HG03571 (cell line): ENCODE results near the gene C4orf33.
"Not testable (repeated sequence)": the region's sequence is repeated elsewhere in the genome, so short reads cannot be mapped to it uniquely, and the experiment has no call there.

Experiments used
- ATAC-seq: cut with Tn5 transposase; IDR thresholded peaks from one replicate; pipeline ENCODE4 v1.9.1; 2021; ENCODE audit not compliant: unreplicated experiment

The C4orf33 gene

DNA sequence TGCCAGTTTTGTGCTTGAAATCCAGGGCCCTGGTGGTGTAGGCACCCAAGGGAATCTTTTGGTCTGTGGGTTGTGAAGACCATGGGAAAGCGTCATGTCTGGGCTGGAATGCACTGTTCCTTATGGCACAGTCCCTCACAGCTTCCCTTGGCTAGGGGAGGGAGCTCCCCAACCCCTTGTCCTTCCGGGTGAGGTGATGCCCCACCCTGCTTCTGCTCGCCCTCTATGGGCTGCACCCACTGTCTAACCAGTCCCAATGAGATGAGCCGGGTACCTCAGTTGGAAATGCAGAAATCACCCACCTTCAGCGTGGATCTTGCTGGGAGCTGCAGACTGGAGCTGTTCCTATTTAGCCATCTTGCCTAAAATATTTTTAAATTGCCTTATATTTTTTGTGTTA, 30.7 kb downstream of the C4orf33 start:
- ATAC-seq, result not testable (repeated sequence)

DNA sequence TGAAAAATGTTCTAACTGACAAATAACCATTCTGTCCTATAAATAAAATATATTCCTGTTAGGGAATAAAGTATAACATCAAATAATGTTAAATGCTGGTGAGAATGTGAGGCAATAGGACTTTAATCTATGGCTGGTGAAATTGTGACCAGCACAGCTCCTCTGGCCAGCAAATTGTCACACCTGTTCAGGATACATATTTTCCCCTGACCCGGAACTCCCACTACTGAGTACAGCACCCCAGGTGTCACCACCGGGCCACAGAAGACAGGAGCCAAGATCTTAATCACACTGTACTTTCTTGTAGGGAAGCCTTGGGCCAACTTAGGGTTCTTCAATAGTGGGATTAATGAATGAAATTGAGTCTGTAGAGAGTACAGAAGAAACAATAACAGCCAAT, 33.2 kb downstream of the C4orf33 start:
- ATAC-seq, result no peak

DNA sequence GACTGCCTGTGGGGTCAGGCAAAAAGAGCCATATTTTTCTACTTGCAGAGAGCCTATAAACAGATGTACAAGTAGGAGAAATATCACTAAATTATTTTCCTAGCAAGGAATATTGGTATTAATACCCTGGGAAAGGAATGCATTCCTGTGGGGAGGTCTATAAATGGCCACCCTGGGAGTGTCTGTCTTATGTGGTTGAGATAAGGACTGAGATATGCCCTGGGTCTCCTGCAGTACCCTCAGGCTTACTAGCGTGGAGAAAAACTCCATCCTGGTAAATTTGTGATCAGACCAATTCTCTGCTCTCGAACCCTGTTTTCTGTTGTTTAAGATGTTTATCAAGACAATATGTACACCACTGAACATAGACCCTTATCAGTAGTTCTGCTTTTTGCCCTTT, 35.4 kb downstream of the C4orf33 start:
- no peak for ATAC-seq

DNA sequence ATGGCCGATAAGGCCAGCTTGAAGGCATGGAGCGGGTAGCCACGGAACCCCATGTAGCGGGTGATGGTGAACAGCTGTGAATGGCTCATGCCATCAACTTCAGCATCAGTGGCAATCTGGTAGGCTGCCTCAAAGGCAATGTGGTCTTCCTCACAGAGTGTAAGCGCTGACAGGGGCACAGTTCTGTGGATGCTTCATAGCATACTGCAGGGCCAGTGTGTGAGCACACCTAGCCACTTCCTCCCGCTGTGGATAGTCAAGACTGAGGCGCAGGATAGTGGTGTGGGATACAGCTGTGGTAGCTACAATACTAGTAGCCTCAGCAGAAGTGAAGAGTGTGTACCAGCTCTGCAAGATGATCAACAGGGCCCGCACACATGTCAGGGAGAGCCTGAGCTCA, 40.5 kb downstream of the C4orf33 start:
- ATAC-seq, result no peak

DNA sequence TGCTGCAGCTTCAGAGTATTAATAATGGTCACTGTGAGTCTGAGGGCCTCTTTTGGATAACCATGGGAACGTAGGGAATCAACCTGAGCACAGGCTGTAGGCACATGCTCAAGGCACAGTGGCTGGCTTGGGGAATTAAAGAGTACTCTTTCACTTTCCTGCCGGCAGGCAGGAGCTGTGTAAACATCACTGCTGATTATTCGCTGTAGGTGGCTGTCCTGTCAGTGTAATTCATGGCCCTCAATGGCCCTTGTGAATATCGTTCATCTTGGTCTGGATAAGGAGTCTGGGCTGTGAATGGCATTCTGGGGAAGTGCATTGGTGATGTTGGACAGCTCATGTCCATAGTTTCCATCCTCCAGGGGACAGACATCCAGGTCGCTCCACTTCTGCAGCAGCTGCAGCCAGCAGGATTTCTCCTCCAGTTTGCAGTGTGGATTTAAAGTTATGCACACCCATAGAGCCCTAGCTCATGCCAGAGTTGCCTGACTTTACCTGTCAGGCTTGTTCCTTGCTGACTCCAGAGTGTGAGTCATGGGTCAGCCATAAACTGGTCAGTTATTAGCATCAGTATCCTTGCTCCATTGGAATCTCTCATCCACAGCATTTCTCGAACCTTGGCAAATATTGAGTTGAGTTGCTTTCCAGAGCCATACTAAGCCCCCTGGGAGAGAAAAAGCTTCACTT, 43.0 kb downstream of the C4orf33 start:
- no peak for ATAC-seq

DNA sequence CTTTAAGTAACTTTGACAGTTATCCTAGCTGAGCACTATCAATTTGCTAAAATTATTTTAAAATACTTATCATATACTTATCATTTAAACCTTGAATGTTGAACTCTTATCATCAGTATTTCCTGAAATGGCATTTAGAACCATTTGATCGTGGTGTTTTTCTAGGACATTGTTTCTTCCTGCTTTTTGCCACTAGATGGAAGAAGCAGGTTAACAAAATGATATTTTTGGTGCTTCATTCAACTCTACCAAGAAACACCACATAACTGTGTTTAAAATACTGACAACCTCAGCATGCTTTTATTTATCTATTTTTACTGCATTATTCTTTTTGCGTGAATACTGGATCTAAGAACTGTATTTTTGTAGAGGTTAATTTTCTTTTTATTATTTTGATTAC, 44.6 kb downstream of the C4orf33 start:
- no peak for ATAC-seq

DNA sequence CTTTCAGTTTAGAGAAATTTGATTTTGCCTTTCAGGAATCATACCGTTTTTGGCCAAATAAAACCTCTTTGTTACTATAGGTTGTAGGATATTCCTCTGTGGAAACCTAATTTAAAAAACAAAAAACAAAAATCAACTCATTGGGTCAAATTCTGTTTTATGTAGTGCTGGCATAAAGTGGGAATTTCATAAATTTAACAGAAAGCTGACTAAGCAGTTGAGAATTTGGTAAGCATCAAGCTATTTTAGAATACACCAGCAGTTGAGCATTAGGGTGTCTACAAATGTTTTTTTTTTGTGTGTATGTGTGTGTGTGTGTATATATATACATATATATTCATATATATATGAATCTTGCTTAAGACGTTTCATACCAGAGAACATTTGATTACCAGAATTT, 47.4 kb downstream of the C4orf33 start:
- ATAC-seq, result no peak

DNA sequence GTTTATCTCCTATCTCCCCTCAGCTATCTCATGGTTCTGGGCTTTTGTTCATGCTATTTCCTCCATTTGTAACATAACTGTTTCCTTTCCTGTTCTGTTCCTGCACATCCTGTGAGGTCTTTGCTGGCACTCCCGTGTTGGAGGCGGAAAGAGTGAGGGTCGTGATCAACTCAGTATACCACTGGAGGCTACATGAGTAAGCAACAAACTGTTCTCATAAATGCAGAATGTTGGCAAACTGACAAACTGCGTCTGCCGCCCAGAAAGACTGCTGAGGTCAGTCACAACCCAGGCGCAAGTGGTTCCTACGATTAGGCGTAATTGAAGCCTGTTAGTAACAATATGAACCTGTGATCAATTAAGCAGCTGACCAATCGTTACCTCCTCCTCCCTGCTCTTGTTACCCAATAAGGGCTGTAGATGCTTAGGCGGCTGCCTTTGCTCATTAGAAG, 48.8 kb downstream of the C4orf33 start:
- no peak for ATAC-seq

DNA sequence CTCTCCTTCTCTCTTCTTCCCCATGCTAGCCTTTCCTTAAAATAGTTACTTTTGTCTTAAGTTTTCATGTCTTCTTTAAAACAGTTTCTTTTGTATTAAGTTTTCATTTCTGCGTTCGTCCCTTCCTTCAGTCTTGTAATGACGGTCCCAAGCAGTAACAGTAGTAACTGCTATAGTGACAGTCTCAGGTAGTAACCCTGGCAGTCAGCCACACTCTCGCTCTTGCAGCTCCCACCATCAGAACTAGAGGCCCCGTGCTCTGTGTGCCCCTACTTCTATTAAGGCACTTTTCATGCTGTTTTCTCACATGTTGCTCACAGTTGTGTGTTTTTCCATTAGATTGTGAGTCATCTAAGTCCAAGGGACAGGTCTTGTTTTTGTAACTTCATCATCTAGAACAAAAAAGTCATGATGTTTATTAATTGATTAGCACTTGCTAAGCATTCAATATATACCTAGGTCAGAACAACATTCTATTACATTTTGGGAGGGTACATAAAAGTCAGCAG, 49.3 kb downstream of the C4orf33 start:
- no peak for ATAC-seq

DNA sequence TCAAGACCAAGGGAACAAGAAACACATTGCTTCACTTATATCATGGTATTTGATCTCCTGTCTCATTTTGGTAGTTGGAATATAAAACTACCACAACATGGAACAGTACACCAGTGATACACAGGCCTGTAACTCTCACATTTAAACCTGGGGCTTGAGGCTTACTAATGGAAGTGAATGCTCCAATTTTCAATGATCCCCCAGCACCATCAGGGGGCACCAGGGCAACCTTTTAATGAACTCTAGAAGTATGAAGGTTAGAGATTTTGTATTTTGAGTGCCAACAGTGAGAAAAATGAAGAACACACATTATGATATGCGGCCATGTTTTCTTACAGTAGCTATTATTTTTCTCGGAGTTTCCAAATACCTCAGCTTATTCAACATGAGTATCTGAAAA, 50.7 kb downstream of the C4orf33 start:
- ATAC-seq, result no peak

DNA sequence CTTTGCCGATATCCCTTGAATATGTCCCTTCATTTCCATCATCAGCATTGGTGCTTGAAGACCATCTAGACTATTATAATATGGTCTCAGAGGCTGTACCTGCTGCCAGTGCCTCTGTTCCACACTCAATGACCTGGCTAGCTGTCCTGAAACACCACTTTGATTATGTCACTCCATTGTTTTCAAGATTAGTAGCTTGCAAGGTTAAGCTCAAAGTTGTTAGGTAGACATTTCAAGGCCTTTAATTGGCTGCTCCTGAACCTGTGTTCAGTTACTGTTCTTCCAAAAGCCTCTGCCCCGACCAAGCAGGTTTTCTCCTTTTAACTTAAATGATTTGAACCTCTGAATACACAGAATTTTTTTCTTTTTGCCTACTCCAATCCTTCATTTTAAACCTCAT, 52.9 kb downstream of the C4orf33 start:
- no peak for ATAC-seq

DNA sequence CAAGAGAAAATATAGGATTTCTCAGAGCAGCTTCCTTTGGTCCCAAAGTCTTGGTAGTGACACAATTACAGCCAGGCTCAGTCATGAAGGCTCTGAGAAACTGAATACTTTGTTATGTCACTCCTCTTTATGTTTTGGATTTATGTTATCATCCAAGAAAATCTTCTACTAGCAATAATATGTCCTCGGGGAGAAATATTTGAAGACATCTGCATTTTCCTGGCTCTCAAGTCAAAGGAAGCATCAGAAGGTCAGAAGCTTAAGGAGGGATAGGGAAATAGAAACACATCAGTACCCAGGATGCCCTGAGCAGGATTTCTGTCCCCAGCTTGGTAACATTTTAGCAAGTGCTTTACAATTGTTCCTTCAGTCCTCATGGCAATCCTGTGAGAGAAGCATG, 54.0 kb downstream of the C4orf33 start:
- ATAC-seq, result no peak

DNA sequence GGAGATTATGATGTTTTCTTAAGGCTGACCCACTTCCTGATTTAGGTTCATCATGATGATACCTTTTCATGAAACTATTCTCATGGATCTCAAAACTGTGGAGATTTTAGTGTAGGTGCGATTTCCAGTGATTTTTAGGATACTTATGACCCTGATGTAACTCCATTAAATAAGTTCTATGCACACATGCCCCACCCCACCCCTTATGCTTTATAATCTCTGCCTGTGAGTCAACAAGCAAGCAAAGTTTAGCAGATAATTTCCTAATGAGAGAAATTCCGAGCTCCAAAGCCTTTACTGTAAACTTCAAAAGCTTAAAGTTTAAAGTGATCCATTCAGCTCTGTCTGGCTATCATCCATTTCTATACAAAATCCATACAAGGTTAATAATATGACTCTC, 56.4 kb downstream of the C4orf33 start:
- no peak for ATAC-seq

DNA sequence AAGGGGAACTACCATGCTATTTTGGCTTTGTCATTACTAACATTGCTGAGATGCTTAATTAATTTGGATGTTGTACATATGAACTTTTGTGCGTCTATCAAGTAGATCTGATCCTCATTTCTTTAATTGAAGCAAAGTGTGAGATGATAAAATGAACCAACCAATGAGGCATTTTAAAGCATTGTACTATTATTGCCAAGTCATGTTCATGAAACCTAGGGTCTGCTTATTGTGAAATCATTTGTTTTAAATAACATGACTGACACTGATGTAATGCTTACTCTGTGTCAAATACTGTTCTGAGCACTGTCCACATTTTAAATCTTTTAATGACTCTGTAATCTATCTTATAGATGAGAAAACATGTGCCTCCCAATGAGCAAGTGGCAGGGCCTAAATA, 57.7 kb downstream of the C4orf33 start:
- ATAC-seq, result no peak

DNA sequence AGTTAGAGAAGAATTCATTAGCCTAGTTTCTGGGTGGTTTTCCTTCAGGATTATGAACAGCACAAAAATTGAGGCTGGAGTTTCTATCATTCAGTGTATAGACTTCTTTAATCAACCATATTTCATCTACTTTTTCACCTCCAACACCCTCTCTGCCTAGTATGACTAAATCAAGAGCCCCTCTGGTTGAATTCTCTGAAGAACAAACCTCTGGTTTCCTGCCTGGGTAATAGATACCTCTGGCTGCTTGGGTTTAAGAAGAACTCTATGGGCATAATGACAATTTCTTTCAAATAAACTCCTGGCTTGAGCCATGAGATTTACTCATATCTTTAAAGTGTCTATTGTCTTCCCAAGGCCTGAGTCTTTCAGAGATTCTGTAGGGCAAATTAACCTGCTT, 66.5 kb downstream of the C4orf33 start:
- no peak for ATAC-seq

DNA sequence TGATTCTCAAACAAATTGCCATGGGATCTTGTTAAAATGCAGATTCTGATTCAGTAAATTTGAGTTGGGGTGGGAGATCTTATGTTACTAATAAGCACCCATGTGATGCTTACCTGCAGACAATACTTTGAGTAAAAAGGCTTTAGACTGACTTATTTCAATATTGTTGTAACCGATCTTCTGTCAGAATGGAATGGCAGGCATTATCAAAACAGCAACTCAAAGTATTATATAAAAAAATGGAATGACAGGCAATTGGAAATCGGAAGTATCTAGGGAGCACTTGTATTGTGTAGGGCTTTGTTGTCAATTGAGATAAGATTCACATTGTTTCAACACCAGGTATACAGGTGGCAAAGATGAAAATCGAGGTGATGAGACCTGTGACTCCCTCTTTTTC, 67.5 kb downstream of the C4orf33 start:
- no peak for ATAC-seq

DNA sequence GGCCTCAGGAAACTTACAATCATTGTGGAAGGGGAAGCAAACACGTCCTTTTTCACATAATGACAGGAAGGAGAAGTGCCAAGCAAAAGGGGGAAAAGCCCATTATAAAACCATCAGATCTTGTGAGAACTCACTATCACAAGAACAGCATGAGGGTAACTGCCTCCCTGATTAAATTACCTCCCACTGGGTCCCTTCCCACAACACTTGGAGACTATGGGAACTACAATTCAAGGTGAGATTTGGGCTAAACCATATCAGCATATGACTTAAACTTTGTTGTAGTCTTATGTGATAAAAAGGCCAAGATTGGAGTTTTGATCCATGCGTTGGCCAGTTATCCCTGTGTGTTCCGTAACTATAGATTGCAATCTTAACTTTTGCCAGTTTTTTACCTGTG, 68.3 kb downstream of the C4orf33 start:
- no peak for ATAC-seq
